Metanephros (tissue), 1 donor: ENCODE measurements around the gene MRPL36. TPM values are rescaled to one million over a fixed set of nuclear protein-coding genes. Genes with fewer than 3 reads are reported as not detected.

Experiments used
- total RNA-seq: library from RNA; depleted of rRNA; stranded (reverse); fragments of >200 nt; gene quantifications from one replicate; pipeline ENCODE4 v1.2.3, GENCODE V29; 2014

Gene MRPL36
- total RNA-seq: 24.2 TPM

DNA sequence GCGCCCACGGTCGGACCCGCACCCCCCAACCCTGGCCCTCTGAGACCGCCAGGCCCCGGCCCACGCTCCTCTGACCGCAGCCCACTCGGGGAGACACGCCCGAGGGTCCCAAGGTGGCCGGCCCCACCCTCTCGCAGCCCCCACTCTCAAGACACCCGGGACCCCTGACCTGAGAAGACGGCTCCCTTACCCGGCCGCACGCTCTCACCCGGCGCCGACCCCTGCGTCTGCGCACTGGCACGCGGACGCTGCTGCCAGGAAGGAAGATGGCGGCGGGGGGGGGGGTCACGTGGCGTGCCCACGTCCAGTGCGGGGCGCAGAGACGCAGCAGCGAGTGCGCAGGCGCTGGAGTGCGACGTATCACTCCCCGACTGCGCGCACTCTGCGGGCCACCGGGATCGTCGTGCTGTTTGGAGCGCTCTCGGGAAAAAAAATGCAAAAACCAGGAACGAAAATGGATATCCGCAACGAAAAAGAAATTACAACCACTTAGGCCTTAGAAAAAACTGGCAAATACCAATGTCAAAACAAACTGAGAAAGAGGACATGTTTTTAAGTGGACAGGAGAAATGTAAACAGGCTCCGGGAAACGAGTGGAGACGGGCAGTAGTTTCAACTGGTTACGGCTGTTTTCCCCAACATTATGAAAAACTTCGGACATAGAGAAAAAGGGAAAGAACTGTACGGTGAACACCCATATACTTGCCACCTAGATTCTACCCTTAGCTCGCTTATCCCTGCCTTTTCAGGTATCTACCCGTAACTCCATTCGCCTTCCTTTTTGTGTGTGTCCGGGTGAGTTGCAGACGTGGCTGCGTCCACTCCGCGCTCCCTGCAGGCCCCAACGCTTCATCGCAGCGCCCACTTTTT lies at the start of gene MRPL36:
Gene MRPL36, minus strand, starts transcription at position 236 of the 870 bp plus-strand sequence. CDS start 902 bp downstream, outside the sequence.

GRCh38 chr5:1801222-1801966 lies 1.8 kb upstream of the MRPL36 start, which contains the start of gene NDUFS6:
Gene NDUFS6 (plus strand): TSS chr5:1801407. CDS start chr5:1801418, 11 bp downstream.

Other genes starting within 250 kb of the MRPL36 start
- 26.5 TPM for gene NDUFS6, start 1.6 kb upstream of the MRPL36 start, total RNA-seq
- 0.23 TPM for gene IRX4, start 83.1 kb upstream of the MRPL36 start, total RNA-seq